NCI-H226 (cell line): ENCODE data around the gene GEN1.

ENCODE experiments used
- DNase-seq: peaks from one replicate; pipeline ENCODE4 v3.0.0-alpha.2; 2015

The GEN1 gene

DNA sequence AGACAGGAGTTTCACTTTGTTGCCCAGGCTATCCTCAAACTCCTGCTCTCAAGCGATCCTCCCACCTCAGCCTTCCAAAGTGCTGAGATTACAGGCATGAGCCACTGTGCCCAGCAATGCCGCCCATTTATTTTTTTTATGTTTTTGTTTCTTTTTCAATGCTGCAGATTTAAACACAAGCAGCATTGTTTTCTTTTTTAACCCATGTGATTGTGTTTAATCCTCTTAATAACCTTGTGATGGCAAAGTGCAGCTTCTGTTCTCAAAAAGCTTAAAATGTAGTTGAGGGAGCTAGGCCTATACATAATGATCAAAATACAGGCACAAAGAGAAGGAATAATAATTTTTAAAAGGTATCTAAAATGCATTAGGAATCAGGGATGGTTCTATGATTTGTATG, 73.8 kb downstream of the GEN1 start:
- no peak for DNase-seq

GRCh38 chr2:17830053-17831034, 76.4 kb downstream of the GEN1 start:
- peak; percentile 71 for DNase-seq

- no peak for DNase-seq
Measured at GRCh38 chr2:17835516-17835915, 81.6 kb downstream of the GEN1 start.
